Tibial artery (tissue), 4 donors: ENCODE results near the gene TDRD12.

ENCODE experiments used
- DNase-seq, 2 donors: peaks; one replicate each; pipeline ENCODE4 v3.0.0-alpha.2; 2019
- H3K27ac ChIP-seq, 2 donors: fragments of 200-600 bp; sonication (generic) in 1 of 2; 1 replicate in 1 of 2; 2 replicates in 1 of 2; pipeline ENCODE4 v1.5.1; 2018 to 2019; ENCODE audit warnings: mild to moderate bottlenecking in 1 of 2
- H3K27me3 ChIP-seq, 2 donors: fragments of 200-600 bp; sonication (generic) in 1 of 2; one replicate each; pipeline versions ENCODE4 v1.5.1 to v1.6.0; 2016 to 2019
- H3K36me3 ChIP-seq, 3 donors: fragments of 200-600 bp; sonication (generic) in 2 of 3; one replicate each; pipeline ENCODE4 v1.5.1; 2016 to 2019; ENCODE audit warnings: mild to moderate bottlenecking in 2 of 3
- H3K4me1 ChIP-seq, 4 donors: fragments of 200-600 bp; sonication (generic) in 2 of 4; 1 replicate in 3 of 4; 2 replicates in 1 of 4; pipeline ENCODE4 v1.5.1; 2016 to 2019
- H3K4me3 ChIP-seq, 2 donors: fragments of 200-600 bp; sonication (generic) in 1 of 2; 1 replicate in 1 of 2; 2 replicates in 1 of 2; pipeline ENCODE4 v1.5.1; 2018 to 2019; ENCODE audit warnings: mild to moderate bottlenecking in 2 of 2
- H3K9me3 ChIP-seq, 3 donors: fragments of 200-600 bp; sonication (generic) in 1 of 3; one replicate each; pipeline ENCODE4 v1.5.1; 2016 to 2019
- CTCF ChIP-seq, 2 experiments: fragments of 200-600 bp in 1 of 2; fragments of 450-650 bp in 1 of 2; IDR thresholded peaks; one replicate each; pipeline ENCODE4 v1.5.1; 2017 to 2019; ENCODE audit warnings: antibody characterized with exemption in 2 of 2, mild to moderate bottlenecking in 1 of 2, moderate library complexity in 1 of 2
- intact Hi-C: fragments of 100-400 bp; cut with DNase I; formaldehyde crosslinking; loops from one replicate; pipeline ENCODE4 v1.15.0; 2023; ENCODE audit warnings: low total_unique reads

The TDRD12 gene

GRCh38 chr19:32717496-32717895 lies 2.1 kb upstream of the TDRD12 start:
- no peaks in the 10 kb centered on the region for H3K9me3 ChIP-seq
- H3K27me3 ChIP-seq, result no peaks in the 10 kb centered on the region
- H3K4me3 ChIP-seq, result no peak overlapping the region
- no peak for DNase-seq
- H3K27ac ChIP-seq, result no peak overlapping the region
- no peaks in the 10 kb centered on the region for H3K4me1 ChIP-seq
- no peak for TF ChIP-seq CTCF (IDR thresholded peaks at IDR 0.05)
- intact Hi-C loops, result no loop called here
- peaks cover 12 to 32% (median 17%) of the 10 kb centered on the region in 3 donors for H3K36me3 ChIP-seq

GRCh38 chr19:32718286-32718685 lies 1.3 kb upstream of the TDRD12 start:
- Histone ChIP-seq H3K36me3 (peaks cover 7 to 24% (median 17%) of the 10 kb centered on the region in 3 donors), H3K27ac (no peak overlapping the region)

GRCh38 chr19:32720216-32720935 lies 809 bp downstream of the TDRD12 start:
- no peaks in the 10 kb centered on the region for H3K27me3 ChIP-seq
- intact Hi-C loops, result no loop called here
- no peak for DNase-seq
- no peaks in the 10 kb centered on the region for H3K4me1 ChIP-seq
- no peak overlapping the region for H3K4me3 ChIP-seq
- H3K27ac ChIP-seq, result no peak overlapping the region
- H3K9me3 ChIP-seq, result no peaks in the 10 kb centered on the region
- peaks cover 0 to 5% (median 3%) of the 10 kb centered on the region in 3 donors for H3K36me3 ChIP-seq
- TF ChIP-seq CTCF (IDR thresholded peaks at IDR 0.05), result no peak

More at GRCh38 chr19:32718286-32718685, 1.3 kb upstream of the TDRD12 start:
- H3K9me3 ChIP-seq, result no peaks in the 10 kb centered on the region
- no peak overlapping the region for H3K4me3 ChIP-seq
- intact Hi-C loops, result no loop called here
- no peak for DNase-seq
- TF ChIP-seq CTCF (IDR thresholded peaks at IDR 0.05), result no peak
- no peaks in the 10 kb centered on the region for H3K4me1 ChIP-seq
- H3K27me3 ChIP-seq, result no peaks in the 10 kb centered on the region

GRCh38 chr19:32720936-32721250 lies 1.3 kb downstream of the TDRD12 start:
- H3K9me3 ChIP-seq, result no peaks in the 10 kb centered on the region
- H3K27me3 ChIP-seq, result no peaks in the 10 kb centered on the region
- intact Hi-C loops, result no loop called here
- no peak for TF ChIP-seq CTCF (IDR thresholded peaks at IDR 0.05)
- no peaks in the 10 kb centered on the region for H3K36me3 ChIP-seq
- DNase-seq, result no peak
- no peaks in the 10 kb centered on the region for H3K4me1 ChIP-seq
- no peak overlapping the region for H3K4me3 ChIP-seq
- H3K27ac ChIP-seq, result no peak overlapping the region

- DNase-seq, result no peak
- no peak for TF ChIP-seq CTCF (IDR thresholded peaks at IDR 0.05)
- intact Hi-C loops, result no loop called here
- Histone ChIP-seq H3K4me3 (no peak overlapping the region), H3K27ac (no peak overlapping the region), H3K4me1 (no peaks in the 10 kb centered on the region), H3K27me3 (no peaks in the 10 kb centered on the region), H3K36me3 (no peaks in the 10 kb centered on the region), H3K9me3 (no peaks in the 10 kb centered on the region)
These were observed 16.4 kb downstream of the TDRD12 start for GRCh38 chr19:32735936-32736335.

GRCh38 chr19:32743021-32743420 lies 23.5 kb downstream of the TDRD12 start:
- no peak for TF ChIP-seq CTCF (IDR thresholded peaks at IDR 0.05)
- H3K4me3 ChIP-seq, result no peak overlapping the region

More at GRCh38 chr19:32743021-32743420, 23.5 kb downstream of the TDRD12 start:
- no peaks in the 10 kb centered on the region for H3K4me1 ChIP-seq
- H3K27ac ChIP-seq, result no peak overlapping the region
- no peaks in the 10 kb centered on the region for H3K9me3 ChIP-seq
- no peaks in the 10 kb centered on the region for H3K36me3 ChIP-seq
- peaks cover 0 to 6% of the 10 kb centered on the region in 2 donors for H3K27me3 ChIP-seq
- no peak for DNase-seq
- intact Hi-C loops, result no loop called here
